ENCODE data around the gene CCDC180. TPM values are rescaled to one million over a fixed set of nuclear protein-coding genes. Genes with fewer than 3 reads are reported as not detected.

CCDC180 gene
- total and polyA plus RNA-seq, 2 experiments from 2014 or later, result 3.9 to 7.1 TPM

DNA sequence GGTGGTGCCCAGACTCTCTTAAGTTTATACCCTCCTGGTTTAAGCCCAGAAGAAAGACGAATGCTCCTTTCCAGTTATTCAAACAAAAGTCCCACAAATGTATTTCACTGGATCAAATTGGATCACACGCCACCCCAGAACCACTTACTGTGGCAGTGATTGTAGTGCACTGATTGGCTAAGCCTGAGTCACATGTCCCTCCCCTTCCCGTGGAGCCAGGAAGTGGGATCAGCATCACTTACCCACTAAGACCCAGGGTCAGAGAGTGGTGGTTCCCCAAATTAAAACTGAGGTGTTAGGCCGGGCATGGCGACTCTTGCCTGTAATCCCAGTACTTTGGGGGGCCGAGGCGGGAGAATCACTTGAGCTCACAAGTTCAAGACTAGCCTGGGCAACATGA lies 29.5 kb upstream of the CCDC180 start (continued):
- TF ChIP-seq, protein P1, sequence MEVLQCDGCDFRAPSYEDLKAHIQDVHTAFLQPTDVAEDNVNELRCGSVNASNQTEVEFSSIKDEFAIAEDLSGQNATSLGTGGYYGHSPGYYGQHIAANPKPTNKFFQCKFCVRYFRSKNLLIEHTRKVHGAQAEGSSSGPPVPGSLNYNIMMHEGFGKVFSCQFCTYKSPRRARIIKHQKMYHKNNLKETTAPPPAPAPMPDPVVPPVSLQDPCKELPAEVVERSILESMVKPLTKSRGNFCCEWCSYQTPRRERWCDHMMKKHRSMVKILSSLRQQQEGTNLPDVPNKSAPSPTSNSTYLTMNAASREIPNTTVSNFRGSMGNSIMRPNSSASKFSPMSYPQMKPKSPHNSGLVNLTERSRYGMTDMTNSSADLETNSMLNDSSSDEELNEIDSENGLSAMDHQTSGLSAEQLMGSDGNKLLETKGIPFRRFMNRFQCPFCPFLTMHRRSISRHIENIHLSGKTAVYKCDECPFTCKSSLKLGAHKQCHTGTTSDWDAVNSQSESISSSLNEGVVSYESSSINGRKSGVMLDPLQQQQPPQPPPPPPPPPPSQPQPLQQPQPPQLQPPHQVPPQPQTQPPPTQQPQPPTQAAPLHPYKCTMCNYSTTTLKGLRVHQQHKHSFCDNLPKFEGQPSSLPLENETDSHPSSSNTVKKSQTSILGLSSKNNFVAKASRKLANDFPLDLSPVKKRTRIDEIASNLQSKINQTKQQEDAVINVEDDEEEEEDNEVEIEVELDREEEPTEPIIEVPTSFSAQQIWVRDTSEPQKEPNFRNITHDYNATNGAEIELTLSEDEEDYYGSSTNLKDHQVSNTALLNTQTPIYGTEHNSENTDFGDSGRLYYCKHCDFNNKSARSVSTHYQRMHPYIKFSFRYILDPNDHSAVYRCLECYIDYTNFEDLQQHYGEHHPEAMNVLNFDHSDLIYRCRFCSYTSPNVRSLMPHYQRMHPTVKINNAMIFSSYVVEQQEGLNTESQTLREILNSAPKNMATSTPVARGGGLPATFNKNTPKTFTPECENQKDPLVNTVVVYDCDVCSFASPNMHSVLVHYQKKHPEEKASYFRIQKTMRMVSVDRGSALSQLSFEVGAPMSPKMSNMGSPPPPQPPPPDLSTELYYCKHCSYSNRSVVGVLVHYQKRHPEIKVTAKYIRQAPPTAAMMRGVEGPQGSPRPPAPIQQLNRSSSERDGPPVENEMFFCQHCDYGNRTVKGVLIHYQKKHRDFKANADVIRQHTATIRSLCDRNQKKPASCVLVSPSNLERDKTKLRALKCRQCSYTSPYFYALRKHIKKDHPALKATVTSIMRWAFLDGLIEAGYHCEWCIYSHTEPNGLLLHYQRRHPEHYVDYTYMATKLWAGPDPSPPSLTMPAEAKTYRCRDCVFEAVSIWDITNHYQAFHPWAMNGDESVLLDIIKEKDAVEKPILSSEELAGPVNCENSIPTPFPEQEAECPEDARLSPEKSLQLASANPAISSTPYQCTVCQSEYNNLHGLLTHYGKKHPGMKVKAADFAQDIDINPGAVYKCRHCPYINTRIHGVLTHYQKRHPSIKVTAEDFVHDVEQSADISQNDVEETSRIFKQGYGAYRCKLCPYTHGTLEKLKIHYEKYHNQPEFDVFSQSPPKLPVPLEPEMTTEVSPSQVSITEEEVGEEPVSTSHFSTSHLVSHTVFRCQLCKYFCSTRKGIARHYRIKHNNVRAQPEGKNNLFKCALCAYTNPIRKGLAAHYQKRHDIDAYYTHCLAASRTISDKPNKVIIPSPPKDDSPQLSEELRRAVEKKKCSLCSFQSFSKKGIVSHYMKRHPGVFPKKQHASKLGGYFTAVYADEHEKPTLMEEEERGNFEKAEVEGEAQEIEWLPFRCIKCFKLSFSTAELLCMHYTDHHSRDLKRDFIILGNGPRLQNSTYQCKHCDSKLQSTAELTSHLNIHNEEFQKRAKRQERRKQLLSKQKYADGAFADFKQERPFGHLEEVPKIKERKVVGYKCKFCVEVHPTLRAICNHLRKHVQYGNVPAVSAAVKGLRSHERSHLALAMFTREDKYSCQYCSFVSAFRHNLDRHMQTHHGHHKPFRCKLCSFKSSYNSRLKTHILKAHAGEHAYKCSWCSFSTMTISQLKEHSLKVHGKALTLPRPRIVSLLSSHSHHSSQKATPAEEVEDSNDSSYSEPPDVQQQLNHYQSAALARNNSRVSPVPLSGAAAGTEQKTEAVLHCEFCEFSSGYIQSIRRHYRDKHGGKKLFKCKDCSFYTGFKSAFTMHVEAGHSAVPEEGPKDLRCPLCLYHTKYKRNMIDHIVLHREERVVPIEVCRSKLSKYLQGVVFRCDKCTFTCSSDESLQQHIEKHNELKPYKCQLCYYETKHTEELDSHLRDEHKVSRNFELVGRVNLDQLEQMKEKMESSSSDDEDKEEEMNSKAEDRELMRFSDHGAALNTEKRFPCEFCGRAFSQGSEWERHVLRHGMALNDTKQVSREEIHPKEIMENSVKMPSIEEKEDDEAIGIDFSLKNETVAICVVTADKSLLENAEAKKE (CRISPR knock-in tag; IDR thresholded peaks at IDR 0.05), result no peak
- TF ChIP-seq, protein P2, sequence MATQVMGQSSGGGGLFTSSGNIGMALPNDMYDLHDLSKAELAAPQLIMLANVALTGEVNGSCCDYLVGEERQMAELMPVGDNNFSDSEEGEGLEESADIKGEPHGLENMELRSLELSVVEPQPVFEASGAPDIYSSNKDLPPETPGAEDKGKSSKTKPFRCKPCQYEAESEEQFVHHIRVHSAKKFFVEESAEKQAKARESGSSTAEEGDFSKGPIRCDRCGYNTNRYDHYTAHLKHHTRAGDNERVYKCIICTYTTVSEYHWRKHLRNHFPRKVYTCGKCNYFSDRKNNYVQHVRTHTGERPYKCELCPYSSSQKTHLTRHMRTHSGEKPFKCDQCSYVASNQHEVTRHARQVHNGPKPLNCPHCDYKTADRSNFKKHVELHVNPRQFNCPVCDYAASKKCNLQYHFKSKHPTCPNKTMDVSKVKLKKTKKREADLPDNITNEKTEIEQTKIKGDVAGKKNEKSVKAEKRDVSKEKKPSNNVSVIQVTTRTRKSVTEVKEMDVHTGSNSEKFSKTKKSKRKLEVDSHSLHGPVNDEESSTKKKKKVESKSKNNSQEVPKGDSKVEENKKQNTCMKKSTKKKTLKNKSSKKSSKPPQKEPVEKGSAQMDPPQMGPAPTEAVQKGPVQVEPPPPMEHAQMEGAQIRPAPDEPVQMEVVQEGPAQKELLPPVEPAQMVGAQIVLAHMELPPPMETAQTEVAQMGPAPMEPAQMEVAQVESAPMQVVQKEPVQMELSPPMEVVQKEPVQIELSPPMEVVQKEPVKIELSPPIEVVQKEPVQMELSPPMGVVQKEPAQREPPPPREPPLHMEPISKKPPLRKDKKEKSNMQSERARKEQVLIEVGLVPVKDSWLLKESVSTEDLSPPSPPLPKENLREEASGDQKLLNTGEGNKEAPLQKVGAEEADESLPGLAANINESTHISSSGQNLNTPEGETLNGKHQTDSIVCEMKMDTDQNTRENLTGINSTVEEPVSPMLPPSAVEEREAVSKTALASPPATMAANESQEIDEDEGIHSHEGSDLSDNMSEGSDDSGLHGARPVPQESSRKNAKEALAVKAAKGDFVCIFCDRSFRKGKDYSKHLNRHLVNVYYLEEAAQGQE (IDR thresholded peaks at IDR 0.05; ENCODE audit: unreplicated experiment), result no peak
- no peak for TF ChIP-seq ZNF114 (CRISPR knock-in tag; IDR thresholded peaks at IDR 0.05)
- TF ChIP-seq POLR2AphosphoS5 (IDR thresholded peaks at IDR 0.05; ENCODE audit: low read depth), result no peak
- TF ChIP-seq, protein P3, sequence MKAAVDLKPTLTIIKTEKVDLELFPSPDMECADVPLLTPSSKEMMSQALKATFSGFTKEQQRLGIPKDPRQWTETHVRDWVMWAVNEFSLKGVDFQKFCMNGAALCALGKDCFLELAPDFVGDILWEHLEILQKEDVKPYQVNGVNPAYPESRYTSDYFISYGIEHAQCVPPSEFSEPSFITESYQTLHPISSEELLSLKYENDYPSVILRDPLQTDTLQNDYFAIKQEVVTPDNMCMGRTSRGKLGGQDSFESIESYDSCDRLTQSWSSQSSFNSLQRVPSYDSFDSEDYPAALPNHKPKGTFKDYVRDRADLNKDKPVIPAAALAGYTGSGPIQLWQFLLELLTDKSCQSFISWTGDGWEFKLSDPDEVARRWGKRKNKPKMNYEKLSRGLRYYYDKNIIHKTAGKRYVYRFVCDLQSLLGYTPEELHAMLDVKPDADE (IDR thresholded peaks at IDR 0.05), result no peak

Measured in GM23338 (cell line).